Uterine smooth muscle cell (primary cell): ENCODE measurements around the gene ECHS1. TPM values are rescaled to one million over a fixed set of nuclear protein-coding genes. Genes with fewer than 3 reads are reported as not detected.

Source experiments
- total RNA-seq: library from RNA; depleted of rRNA; stranded (reverse); fragments of >200 nt; gene quantifications from 2 replicates; pipeline ENCODE4 v1.2.3, GENCODE V29; 2014

Gene ECHS1
- total RNA-seq, result 52.3 and 55.4 TPM in 2 replicates

DNA sequence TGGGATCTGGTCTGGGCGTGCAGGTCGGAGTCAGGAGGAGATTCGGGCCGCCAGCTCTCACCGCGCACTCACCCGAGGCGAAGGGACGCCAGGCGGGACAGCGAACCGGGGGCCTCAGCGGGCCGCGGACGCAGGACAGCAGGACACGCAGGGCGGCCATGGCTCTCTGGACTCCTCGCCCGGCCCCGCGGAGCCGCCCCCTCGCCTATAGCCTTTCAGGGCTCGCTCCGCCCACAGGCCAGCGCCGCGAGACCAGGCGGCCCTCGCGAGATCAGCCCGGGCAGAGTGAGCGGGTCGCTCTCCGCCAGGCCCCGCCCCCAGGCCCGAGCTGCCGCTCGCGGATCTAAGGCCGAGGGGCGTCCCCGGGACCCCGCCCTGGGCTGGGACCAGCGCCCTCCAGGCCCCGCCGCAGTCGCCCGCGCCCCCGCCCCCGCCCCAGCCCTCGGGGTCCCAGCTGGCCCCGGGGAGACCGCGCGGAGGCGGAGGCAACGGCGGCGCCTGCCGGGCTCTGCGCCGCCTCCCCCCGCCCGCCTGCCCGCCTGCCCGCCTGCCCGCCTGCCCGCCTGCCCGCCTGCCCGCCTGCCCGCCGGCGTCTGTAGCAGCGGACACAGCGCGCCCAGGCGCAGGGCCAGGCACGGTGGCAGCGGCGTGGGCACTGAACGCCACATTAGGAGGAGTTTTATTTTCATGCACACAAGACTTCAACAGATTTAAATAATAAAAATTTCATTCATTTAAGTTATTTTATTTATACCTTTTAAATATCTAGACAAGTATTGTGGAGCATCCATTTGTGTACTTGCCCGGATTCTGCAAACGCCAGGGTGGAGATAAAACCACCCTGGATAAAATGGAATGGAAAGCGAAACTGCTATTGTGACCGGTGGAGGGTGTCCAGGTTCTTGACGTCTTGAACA is at the start of gene ECHS1:
Gene ECHS1, minus strand, starts transcription at position 181 of the 917 bp plus-strand sequence. Its CDS starts 21 bp downstream, at position 160.

DNA sequence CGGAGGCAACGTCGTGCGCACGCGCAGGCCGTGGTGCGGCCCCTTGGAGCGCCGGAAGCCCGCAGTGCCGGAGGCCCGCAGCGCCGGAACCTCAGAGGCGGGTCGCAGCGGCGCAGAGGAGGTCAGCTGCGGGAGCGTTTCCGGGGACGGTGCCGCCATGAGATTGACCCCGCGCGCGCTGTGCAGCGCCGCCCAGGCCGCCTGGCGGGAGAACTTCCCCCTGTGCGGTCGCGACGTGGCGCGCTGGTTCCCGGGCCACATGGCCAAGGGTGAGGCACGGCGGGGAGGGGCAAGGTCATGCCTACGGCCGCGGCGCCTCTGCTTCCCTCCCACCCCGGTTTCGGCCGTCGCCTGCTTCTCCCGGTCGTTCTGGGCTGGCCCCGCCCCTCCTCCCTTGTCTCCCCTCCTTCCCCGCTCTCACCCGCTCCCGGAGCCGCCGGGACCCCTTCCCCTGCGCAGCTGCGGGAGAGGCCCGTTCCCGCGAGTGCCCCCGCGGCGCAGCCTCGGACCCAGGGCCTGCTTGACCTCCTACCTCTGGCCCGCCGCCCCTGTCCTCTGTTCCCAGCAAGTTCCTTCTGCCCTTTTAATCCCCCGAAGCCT is 21.0 kb upstream of the ECHS1 start, which contains the start of gene MTG1:
Gene MTG1, plus strand, starts transcription at position 94 of the 600 bp plus-strand sequence. Its CDS starts 64 bp downstream, at position 158.

DNA sequence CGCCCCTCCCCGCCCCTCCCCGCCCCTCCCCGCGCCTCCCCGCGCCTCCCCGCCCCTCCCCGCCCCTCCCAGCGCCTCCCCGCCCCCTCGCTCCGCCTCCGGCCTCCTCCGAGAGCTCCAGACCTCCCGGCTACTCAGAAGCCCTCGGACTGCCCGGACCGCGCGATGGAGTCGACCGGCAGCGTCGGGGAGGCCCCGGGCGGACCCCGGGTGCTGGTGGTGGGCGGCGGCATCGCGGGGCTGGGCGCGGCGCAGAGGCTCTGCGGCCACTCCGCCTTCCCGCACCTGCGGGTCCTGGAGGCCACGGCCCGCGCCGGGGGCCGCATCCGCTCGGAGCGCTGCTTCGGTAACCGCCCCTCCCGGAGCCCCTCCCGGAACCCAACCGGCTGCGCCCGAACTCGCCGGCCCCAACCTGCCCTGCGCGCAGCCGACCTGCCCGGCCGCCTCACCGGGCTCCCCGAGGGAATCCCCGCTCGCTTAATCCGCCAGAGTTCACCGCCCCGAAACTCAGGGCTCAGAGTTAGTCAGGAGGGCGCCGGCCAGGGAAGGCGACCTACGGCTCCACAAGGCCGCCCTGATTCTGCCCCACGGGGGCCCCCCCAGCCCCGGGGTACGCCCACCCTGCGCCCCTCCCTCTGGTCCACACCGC is 6.1 kb upstream of the ECHS1 start, which contains the start of gene PAOX:
Gene PAOX, plus strand, starts transcription at position 111 of the 649 bp plus-strand sequence. Its CDS starts 55 bp downstream, at position 166.

DNA sequence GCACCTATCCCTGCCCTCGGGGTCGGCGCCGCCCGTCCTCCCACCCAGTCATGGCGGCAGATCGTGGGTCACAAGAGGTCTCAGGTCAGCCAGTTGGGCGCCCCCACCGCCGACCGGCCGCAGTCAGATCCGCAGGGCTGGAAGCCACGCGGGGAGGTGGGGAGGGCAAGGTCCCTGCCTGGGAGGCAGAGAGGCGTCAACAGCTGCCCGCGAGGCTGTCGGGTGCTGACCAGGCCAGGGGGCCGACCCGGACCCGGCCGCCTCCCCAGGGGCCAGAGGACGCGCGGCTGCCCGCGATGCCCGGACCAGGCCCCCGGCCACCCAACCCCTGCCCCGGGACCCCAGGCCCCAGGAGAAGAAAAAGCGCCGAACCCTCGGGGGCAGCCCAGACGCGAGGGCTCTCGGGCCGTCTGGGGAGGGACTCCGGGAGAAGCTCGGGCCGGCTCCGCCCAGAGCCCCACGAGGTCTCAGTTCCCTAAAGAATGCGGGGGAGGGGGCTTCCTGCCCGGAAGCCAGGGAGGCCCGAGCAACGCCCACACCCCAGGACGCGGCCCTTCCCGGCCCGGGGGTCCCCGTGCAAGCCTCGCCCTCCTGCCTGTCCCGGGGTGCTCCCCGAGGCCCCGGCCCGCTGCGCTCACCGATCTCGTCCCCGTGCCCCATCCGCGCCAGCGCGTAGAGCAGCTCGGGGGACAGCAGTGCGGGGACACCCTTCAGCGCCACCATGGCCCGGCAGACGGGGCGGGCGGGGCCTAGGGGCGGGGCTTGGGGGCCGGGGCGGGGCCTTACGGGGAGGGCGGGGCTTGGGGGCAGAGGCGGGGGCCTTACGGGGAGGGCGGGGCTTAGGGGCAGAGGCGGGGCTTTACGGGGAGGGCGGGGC is 15.6 kb downstream of the ECHS1 start, which contains the start of gene FUOM:
Gene FUOM, minus strand, starts transcription at position 735 of the 877 bp plus-strand sequence. Its CDS starts 12 bp downstream, at position 723.

DNA sequence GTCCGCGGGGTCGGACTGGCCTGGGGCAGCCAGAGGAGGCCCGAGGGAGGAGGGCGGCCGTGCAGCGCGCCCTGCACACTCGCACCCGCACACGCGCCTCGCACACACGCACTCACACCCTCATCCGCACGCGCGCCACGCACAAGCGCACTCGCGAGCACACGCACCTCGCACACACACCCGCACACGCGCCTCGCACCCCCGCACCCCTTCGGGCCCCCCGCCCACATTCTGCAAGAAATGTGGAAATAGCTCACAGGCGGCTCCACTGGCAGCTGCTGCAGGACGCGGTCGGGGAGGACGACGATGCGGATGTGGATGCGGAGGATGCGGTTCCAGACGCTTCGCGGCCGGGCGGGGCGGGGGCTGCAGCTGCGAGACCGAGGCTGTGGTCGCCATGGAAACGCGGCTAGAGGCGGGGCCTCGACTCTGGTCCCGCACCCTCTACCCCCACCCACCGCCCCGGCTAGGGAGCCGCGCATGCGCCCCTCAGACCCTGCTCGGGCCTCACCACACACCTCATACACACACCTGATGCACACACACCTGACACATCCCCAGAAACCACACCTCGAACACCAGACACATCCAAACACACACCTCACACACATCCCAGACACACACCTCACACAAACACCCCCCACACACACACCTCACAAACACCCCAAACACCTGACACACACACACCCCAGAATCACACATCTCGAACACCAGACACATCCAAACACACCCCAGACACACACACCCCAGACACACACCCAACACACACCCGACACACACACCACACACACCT is 36.4 kb downstream of the ECHS1 start, which contains the start of gene CALY:
Gene CALY, minus strand, starts transcription at position 320 of the 793 bp plus-strand sequence. CDS start 7,907 bp downstream, outside the sequence.

Other genes with a start within 250 kb of the ECHS1 start
- 1.3 and 3.2 TPM in 2 replicates for gene KNDC1, start 213.1 kb downstream of the ECHS1 start, total RNA-seq
- gene UTF1, start 143.1 kb downstream of the ECHS1 start, total RNA-seq, result 0.12 TPM in 1 of 2 replicates, not detected in the other
- gene VENTX, start 135.5 kb downstream of the ECHS1 start, total RNA-seq, result not detected in 2 replicates
- 8.1 and 11.0 TPM in 2 replicates for gene ADAM8, start 96.5 kb downstream of the ECHS1 start, total RNA-seq
- 71.4 and 103 TPM in 2 replicates for gene TUBGCP2, start 64.5 kb downstream of the ECHS1 start, total RNA-seq
- 27.7 and 41.9 TPM in 2 replicates for gene ZNF511, start 64.4 kb downstream of the ECHS1 start, total RNA-seq
- 0.25 TPM in 1 of 2 replicates, not detected in the other for gene CALY, start 36.5 kb downstream of the ECHS1 start, total RNA-seq
- gene PRAP1, start 26.0 kb downstream of the ECHS1 start, total RNA-seq, result not detected in 2 replicates
- gene FUOM, start 15.3 kb downstream of the ECHS1 start, total RNA-seq, result 9.5 and 10.1 TPM in 2 replicates
- gene PAOX, start 5.9 kb upstream of the ECHS1 start, total RNA-seq, result 4.0 and 9.2 TPM in 2 replicates
- 37.6 and 38.5 TPM in 2 replicates for gene MTG1, start 20.8 kb upstream of the ECHS1 start, total RNA-seq
- 0.22 and 0.50 TPM in 2 replicates for gene SPRN, start 51.3 kb upstream of the ECHS1 start, total RNA-seq
- gene SCART1, start 80.6 kb upstream of the ECHS1 start, total RNA-seq, result 2.6 and 4.2 TPM in 2 replicates
- 0.22 and 0.37 TPM in 2 replicates for gene CYP2E1, start 154.0 kb upstream of the ECHS1 start, total RNA-seq
- gene SYCE1, start 192.2 kb upstream of the ECHS1 start, total RNA-seq, result not detected in 2 replicates